Stimulated activated CD4-positive, alpha-beta T cell treated with anti-CD3 and anti-CD28 coated beads, TNF-alpha, amount 100 ng/mL, for 4 hours (primary cell): Measurements from ENCODE around the gene ATP2B2.

Experiments used
- DNase-seq, 3 experiments: peaks; one replicate each; pipeline ENCODE4 v3.0.0-alpha.2; 2020; ENCODE audit warnings: low read depth in 3 of 3

The ATP2B2 gene

GRCh38 chr3:10400050-10400748, 105.2 kb downstream of the ATP2B2 start:
- no peak for DNase-seq

DNA sequence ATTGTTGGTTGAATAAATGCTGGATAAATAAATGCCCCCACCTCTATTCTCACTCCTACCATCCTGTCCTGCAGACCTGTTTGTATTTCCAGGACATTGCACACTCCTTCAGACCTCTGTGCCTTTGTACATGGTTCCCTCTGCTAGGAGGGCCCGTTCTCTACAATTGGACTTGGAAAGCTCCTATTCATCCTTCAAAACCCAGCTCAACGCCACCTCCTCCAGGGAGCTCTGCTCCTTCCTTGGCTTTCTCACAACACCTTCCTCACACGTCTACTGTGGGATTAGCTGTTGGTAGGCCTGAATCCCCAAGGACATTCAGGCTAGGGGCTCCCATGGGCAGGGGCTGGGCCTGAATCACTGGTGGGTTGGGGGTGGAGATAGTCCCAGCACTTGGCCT, 105.8 kb downstream of the ATP2B2 start:
- no peak for DNase-seq

- no peak for DNase-seq
Observed at GRCh38 chr3:10398341-10398740, 107.0 kb downstream of the ATP2B2 start.

DNA sequence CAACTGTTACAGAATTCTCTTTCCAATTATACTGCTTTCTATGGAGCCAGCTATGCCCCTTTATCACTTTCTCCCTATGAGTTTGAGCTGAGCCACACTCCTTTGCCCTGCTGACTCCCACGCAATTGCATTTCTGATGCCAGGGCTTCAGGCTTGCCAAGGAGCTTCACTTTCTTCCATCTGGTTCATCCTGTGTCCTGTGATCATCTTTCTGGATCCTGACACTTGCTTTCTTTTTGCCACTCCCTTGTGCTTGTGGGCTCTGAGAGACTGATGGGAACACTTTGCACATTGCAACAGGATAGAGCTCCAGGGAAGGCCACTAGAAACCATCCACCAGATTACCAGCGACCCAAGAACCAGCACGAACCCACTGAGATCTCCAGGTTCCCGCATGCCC, 107.5 kb downstream of the ATP2B2 start:
- DNase-seq, result no peak

DNA sequence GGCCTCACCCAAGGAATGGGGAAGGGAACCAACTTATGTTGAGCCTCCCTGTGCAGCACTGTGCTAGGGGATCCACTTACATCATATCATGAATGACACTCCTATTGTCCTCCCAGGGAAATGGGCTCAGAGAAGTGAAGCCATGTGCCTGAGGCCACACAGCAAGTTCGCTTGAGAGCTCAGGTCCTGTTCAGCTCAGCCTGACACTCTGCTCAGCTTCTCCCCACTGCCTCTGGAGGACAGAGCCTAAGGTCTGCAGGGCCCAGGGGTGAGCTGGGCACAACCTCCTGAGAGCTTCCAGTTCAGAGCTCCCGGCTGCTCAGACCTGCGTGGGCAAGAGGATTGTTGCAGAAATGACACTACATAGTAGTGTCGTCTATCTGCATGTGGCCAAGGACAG, 108.5 kb downstream of the ATP2B2 start:
- no peak for DNase-seq

- no peak for DNase-seq
Observed at GRCh38 chr3:10396083-10396482, 109.3 kb downstream of the ATP2B2 start.

DNA sequence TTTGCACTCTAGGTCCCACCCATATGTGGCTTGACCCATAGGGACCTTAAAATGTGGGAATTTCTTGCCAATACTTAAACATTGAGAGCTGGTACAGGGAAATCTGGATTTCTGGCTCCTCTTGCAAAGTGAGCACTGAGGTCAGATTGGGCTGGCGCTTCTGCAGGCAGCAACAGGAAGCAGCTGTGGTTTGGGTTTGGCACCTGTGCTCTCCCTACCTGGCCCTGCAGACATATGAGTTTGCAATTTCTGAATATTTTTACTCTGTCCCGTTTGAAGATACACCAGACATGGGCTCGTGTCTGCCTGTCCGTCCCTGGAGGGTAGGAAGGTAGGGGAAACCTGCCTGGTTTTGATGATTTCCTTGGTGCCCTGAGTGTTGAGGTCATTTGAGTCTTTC, 109.7 kb downstream of the ATP2B2 start:
- DNase-seq, result peak in 1 of 3 experiments; percentile 9

- DNase-seq, result no peak
Observed at GRCh38 chr3:10395196-10395595, 110.2 kb downstream of the ATP2B2 start.

GRCh38 chr3:10394491-10395025, 110.8 kb downstream of the ATP2B2 start:
- no peak for DNase-seq

DNA sequence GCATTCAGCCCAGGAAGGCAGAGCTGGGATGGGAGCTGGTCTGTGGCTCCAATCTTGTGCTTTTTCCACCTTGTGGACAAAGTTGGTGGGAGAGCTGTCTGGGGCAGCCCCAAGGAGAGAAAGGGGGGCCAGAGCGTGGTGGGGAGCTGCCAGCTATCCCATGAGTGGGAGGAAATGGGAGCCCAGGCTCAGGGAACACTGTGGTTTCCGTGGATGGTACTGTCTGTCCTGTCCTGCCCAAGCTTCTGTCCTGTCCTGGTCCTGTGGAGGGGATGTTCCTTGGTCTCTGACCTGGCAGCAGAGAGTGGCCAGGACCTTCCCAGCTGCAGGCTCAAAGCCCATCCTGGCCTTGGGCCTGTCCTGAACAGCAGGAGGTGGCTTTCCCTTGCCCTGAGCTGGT, 111.9 kb downstream of the ATP2B2 start:
- DNase-seq, result no peak

DNA sequence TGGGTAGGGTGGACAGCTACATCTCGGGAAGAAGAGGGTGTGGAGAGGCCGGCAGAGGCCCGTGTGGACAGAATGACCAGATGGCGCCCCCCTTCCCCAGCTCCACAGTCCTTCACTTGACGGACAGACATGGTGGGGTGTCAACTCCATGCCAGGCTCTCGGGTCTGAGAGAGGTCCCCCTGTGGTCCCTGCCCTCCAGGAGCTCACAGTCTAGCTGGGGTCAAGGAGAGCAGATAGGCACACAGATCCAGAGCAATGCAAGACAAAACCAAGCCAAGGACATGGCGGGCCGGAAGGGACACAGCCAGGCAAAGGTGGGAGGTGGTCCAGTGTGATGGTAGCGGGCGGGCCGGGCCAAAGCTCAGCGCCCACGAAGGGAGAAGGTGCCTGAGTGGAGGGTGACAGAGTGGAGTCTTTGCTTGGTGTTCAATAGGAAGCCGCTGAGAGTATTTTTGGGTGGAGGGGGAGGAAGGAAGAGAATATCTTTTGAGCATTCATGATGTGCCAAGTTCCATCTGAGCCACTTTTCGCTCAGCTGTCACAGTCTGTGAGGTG, 112.4 kb downstream of the ATP2B2 start:
- no peak for DNase-seq

- no peak for DNase-seq
Observed at GRCh38 chr3:10392244-10392643, 113.1 kb downstream of the ATP2B2 start.

- no peak for DNase-seq
Observed at GRCh38 chr3:10391391-10391790, 114.0 kb downstream of the ATP2B2 start.

DNA sequence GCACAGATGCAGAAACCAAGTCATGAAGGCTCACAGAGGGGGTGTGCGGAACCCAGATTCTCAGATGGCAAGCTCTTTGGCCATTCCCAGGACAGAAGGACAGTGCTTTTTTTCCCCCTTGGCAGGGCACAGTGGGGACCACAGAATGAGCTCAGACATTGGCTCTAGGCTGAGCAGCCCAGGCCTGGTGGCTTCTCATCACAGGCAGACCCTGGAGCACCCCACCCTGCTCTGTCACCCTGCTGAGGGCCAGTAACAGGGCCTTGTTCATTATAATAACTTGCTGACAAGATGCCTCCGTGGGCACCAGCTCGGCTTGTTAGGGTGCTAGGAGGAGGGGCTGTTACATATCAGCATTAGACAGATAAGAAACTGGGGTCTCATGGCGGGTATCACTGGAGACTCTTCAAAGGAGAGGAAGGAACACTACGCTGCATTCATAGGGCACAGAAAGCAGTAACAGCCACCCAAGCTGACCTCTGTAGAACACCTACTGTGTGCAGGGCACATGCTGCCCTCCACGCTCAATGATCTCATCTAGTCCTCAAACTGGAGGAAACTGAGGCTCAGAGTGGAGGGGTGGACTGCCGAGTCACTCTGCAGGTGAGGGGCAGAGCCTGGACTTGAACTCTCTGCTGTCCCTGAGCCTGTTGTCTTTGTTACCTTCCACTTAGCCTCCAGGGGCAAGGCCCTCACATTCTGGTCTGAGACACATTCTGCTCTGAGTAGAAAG, 114.6 kb downstream of the ATP2B2 start:
- DNase-seq, result no peak

- DNase-seq, result no peak
Observed at GRCh38 chr3:10389995-10390394, 115.4 kb downstream of the ATP2B2 start.

- no peak for DNase-seq
Observed at GRCh38 chr3:10389339-10389738, 116.0 kb downstream of the ATP2B2 start.

- no peak for DNase-seq
Observed at GRCh38 chr3:10387881-10388609, 117.3 kb downstream of the ATP2B2 start.

- DNase-seq, result no peak
Observed at GRCh38 chr3:10386121-10386520, 119.3 kb downstream of the ATP2B2 start.

DNA sequence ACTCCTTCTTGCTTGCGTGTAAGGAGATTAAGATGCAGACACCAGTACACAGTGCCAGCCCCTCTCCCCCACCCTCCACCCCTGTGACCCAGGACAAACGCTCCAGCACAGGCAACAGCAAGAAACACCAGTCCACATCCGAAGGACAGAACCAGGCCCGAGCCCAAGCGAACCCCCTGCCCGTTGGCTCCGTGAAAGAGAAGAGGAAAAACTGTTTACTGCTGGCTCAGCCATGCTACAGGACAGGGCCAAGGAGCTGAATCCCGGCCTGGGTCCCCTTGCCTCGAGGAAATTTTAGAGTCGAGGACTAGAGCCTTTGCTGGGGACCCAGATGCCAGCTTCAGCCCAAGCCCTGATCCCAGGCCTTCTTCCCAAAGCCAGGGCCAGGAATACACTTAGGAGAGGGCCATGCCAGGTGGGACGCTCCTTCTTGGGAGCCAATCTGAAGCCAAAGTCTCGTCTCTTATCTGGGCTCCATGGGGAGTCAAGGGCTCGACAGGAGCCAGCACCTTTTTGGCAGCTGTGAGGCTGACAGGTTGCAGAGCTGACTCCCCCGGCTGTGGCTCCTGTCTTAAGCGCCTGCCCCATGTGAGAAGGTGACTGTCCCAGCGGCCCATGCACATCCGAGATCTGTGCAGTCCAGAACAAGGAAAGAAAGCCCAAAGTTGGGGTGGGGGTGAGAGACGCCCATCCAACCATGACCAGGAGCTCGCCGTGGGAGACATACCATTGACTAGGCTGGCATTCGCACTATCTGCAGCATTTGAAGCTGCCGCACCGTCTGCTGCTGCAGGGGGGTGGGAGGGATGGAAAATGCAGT, 120.6 kb downstream of the ATP2B2 start:
- no peak for DNase-seq

DNA sequence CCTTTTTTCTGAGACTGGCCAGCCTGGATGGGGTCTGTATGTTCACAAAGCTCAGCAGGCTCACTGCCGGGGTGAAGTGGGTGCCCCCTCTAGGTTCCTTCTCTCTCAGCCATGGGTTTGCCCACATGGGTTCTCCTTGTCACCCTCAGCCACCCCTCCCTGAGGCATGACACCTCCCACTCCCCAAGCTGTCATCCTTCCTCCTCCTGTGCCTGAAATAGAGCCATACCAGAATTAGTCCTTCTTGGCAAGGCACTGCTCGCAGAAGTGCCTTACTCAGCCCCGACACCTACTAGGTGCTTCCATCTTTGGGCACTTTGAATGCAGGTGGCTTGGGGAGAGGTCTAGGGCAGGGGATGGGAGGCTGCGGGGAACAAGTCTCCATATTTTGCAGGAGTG, 121.5 kb downstream of the ATP2B2 start:
- no peak for DNase-seq
